Stromal cell of bone marrow (primary cell): ENCODE measurements around the gene VAMP2.

Experiments used
- DNase-seq: peaks from one replicate; pipeline ENCODE4 v3.0.0-alpha.2; 2012; ENCODE audit warnings: low read depth

Gene VAMP2

GRCh38 chr17:8142887-8143580 lies 19.7 kb downstream of the VAMP2 start:
- DNase-seq: no peak

DNA sequence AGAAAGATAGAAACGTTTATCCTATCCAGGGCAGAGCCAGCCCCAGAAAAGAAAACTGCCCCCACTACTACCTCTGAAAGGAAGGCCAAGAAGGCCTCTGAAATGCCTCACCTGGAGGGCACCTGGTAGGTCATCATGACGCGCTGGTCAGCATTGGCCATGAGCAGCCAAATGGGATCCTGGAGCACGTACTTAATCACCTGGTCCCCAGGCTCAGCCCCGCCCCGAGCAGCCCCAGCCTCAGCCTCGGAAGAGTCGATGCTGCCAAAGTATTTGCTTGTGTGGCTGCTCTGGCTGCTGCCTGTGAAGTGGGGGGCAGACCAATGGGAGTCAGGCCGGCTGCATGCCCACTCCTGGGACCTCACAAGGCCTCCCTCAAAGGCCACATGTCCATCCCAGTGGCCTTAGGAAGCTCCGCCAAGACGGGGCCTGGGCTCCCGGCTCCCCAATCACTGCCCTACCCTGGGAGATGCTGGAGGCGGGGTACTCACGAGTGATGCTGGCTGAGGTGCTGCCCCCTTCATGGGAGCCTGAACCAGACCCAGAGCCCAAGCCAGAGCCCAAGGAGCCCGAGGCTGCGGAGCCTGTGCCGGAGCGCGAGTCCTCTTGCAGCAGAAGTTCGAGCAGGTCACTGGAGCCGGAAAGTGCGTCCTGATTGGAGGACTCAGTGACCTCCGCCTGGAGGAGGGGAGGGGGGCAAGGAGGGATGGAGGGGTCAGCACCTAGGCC lies 20.4 kb downstream of the VAMP2 start:
- no peak for DNase-seq

DNA sequence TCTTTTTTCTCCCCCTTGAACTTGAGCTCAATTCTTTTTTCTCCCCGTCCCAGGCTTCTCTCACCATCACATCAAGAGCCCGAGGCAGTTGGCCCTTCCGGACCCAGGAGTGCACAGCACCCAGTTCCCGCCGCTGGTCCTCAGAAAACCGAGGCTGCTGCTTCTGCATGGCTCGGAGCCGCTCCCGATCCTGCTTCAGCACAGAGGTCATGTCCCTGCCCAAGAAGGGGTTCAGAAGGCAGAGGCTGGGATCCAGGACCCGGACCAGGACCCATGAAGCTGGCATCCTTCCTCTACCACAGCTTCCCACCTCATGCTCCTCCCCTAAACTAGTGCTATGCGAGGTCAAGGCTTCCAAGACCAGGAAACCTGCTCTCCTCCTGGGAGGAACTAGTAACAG lies 21.0 kb downstream of the VAMP2 start:
- no peak for DNase-seq

GRCh38 chr17:8141045-8141444 lies 21.7 kb downstream of the VAMP2 start:
- no peak for DNase-seq

DNA sequence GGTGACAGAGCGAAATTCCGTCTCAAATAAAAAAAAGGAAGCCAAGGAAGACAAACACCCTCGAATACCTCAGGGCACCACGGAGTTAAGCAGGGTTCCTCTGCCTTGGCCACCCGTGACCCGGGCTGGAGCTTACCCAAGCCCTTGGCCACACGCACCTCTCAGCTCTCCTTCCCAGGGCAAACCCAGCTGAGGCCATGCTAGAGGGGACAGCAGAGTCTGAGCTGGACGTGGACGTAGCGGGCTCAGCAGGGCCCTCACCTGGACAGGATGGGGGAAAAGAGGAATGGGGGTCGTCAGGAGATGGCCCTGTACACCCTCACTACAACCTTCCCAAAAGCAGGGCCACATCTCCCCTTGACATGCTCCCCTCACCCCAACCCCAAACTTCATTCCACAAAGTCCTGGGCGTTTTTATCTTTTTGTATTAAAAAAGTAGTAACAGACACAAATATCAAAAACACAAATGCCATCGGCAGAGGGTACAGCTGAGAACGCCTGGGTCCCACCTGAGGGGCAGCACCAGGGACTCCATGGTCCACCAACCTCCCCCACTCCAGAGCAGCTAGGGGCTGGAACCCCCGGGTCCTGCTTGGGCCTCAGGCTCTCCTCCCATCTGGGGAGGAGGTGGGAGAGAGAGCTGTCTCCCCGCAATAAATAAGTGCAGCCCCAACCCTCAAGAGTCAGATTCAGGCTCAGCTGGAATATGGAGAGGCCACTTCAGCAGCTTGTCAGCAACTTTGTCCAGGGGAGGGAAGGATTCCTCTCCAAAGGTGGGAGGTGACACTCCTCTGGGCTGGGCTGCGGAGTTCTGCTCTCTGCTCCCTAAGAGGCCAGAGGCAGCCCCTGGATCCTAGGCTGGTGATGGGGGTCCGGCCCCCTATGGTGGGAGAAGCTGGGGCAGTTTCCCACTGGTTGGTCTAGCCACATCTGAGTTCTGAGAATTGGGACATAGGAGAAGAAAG lies 22.4 kb downstream of the VAMP2 start:
- DNase-seq: no peak

DNA sequence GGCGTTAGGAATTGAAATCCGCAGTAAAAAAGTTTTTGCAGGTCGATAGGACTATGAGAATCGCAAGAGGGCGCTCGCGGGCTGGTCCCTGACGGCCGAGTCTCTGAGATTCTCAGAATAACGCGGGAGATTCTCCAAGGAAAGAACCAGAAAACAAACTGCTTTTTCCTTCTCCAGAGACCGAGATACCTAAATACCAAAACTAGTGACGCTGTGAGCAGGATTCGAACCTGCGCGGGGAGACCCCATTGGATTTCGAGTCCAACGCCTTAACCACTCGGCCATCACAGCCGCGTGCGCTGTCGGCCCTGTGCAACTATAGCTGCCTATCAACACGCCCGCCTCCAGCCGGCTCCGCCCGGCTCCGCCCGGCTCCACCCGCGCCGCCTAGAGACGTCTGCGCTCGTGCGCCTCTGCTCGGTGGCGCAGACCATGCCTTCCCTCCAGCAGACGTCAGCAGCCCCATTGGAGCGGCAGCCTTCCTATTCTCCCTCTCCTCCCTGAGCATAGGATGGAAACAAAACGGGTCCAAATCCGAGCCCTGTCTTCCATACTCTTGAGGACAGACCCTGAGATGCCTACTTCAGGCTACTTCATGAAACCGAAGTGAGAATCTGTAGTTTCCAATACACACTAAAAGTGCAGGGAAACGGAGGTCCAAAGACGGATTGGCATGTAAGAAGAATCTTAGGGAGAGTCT lies 23.9 kb downstream of the VAMP2 start:
- DNase-seq: peak; percentile 95

DNA sequence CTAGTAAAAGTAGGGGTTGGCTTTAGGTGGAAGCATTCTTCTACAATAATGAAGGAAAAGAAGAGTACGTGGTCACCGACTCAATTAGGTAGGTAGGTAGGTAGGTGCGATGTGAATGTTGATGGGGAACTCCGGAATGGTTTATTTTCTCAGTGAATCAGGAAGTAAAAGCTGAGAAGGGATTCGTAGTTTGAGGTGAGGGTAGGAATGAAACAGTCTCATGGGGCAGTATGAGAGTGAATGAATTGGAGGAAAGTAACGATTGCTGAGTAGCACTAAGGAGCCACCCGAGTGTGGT lies 24.4 kb downstream of the VAMP2 start:
- no peak for DNase-seq

- DNase-seq: no peak
These were observed 24.9 kb downstream of the VAMP2 start for GRCh38 chr17:8137645-8138373.

DNA sequence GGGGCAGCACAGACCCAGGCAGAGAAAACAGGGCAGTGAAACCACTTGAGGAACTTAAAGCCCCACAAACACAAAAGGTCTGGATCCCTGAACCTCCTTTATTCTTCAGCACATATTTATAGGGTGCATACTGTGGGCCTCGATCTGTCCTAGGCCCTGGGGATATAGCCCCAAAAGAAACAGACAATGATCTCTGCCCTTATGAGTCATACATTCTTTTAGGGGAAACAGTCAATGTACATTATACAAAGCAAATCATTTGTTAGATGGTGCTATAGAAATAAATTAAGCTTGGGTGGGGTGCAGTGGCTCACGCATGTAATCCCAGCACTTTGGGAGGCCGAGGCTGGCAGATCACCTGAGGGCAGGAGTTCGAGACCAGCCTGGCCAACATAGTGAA lies 28.8 kb downstream of the VAMP2 start:
- no peak for DNase-seq

DNA sequence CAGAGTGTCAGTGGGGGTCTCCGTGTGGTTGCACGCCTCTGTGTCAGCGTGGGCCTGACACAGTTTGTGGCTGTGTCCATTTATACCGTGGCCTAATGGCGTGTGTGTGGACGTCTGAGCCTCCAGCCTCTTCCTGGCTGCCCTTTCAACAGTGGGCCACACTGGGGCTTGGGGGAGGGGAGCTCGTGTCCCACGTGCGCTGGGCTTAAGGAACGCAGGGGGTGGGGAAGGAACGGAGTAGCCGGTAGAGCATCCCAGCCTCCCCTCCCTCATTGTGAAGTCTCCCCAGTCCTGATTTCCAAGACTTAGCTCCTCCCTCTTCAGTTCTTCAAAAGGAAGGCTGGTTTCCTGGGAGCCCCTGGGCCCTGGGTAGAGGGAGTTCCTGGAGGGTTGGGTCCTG lies 29.3 kb downstream of the VAMP2 start:
- no peak for DNase-seq

DNA sequence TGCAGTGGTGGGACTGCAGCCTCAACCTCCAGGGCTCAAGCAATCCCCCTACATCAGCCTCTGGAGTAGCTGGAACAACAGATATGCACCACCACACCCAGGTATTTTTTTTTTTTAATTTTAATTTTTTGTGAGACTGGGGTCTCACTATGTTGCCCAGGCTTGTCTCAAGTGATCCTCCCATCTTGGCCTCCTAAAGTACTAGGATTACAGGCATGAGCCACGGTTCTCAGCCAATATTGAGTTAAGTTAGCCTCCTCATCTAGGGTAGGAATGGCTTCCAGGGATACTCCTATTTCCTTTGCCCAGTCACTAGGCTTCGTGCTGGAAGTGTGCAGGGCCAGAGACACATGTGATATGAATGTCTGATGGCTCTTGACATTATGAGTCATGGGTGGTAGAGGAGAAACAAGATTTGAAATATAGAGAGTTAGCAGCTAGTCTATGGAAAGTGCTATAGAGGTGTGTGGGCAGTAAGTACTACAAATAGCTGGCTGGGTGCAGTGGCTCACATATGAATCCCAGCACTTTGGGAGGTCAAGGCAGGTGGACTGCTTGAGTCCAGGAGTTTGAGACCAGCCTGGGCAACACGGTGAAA lies 30.8 kb downstream of the VAMP2 start:
- no peak for DNase-seq

DNA sequence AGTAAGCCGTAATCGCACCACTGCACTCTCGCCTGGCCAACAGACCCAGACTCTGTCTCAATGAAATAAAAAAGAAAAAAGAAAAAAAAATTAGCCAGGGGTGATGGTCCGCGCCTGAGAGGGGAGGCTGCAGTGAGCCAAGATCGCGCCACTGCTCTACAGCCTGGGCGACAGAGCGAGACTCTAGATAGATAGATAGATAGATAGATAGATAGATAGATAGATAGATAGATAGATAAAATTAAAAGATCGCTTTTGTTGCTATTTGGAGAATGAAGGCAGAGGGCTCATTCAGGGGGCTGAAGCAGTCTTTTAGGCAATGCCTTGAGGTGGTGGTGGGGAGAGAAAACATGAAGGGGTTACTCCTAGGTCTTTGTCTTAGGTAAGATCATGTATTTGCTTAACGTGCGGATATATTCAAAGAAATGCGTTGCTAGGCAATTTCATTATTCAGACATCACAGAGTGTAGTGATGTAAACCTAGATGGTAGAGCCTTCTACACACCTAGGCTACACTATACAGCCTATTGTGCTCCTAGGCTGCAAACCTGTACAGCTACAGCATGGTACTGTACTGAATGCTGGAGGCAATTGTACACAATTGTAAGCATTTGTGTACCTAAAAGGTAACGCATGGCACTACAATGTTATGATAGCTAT lies 34.5 kb downstream of the VAMP2 start:
- DNase-seq: no peak

GRCh38 chr17:8126491-8127066 lies 36.2 kb downstream of the VAMP2 start:
- DNase-seq: no peak

DNA sequence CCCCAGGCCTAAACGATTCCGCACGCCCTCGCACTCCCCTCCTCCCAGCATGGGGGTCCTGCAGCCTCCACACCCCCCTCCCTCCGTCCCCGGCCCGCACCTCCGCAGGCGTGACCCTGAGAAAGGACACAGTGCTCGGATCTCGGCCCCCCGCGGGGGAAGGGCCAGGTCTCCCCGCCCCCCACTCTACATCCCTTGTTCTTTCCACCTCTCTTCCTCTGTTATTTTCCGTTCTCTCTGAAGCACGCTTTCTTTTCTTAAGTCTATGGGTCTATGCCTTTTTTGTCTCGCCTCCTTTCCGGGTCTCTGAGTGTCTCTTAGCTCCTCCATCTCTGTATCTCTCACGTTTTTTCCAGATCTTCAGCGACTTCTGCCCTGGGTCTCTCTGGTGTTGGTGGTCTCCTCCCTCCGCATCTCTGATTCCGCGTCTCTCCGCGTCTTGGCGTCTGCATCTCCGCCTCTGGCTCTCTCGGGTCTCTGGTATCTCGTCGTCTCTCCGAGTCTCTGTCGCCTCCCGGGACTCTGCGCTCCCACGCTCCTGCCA lies 36.7 kb downstream of the VAMP2 start:
- no peak for DNase-seq

DNA sequence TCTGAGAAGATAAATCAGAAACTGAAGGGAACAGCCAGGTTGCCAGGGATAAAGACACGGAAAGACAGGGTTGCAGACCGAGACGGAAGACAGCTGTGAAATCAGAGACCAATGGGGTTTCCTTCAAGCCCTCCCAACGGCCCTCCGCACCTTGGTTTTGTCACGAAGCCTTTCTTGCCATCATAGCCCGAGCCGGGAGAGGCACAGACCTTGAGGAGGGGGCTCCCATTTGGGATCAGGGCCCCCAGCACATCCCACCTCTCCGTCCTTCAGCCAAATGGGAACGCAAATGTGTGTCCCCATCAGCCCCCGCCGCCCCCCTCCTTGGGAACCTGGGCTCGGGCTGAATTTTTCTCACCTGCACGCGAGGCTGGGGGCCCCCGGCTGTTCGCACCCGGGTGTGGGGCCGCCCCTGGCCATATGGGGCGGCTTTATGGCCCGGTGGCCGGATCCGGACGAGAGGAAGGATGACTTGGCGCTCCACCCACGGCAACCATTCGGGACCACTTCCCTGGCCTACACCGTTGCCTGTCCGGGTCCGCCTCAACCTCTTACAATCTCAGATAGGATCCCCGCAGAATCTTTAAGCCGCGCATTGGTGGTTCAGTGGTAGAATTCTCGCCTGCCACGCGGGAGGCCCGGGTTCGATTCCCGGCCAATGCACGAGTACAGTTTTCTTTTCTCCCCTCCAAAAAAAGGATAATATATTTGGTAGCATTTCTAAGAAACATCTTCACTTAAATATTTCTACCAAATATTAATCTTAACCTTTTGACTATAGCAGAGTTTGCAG lies 37.4 kb downstream of the VAMP2 start:
- DNase-seq: no peak

GRCh38 chr17:8124350-8125153 lies 38.2 kb downstream of the VAMP2 start:
- no peak for DNase-seq

DNA sequence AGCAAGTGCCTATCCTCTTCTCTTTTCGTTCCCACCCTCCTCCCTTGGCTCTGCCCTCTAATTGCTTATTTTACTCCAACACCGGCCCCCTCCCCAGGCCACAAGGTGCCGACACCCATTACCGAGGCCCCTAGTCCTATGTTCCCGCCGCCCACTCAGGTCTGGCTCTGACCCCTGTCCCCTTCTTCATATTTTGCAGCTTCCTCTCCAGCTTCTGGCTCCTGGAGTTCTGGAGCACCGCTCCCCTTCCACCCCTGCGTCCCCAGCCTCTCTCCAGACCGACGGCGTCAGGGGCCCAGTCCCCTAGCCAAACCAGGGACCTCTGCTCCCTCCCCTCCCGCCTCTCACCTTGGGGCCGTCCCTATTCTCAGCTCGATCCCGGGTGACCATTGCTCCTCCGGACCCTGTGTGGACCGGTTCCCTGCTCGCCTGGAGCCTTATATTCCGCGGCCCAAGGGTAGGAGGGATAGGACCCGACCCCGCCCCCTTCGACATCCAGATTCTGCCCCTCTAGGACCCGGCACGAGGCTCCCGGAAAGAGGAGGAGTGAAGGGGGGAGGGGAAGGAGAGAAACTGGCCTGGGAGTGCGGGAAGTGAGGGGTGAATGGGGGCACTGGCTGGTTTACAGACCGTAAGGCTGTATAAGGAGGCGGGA lies 38.9 kb downstream of the VAMP2 start, which contains the start of gene HES7:
TSS of gene HES7 (minus strand) at position 412 of the 655 bp plus-strand sequence. CDS start at position 390, 22 bp downstream.
- DNase-seq: no peak
